Mesenteric fat pad (tissue), 1 donor: Measurements from ENCODE around the gene RBM33. TPM values are rescaled to one million over a fixed set of nuclear protein-coding genes. Genes with fewer than 3 reads are reported as not detected.

ENCODE experiments used
- DNase-seq: peaks from one replicate; pipeline ENCODE4 v3.0.0-alpha.2; 2020; ENCODE audit warnings: low spot score
- total RNA-seq: library from RNA; stranded (reverse); fragmentation: NEBNext Ultra II Directional; extraction: Animal tissue kit (Norgen Biotek cat#: 25700); gene quantifications from one replicate; pipeline ENCODE4 v1.2.1, GENCODE V29; 2021
- donor health status: DM: yes; HTN: yes; CAD: no.

The RBM33 gene
- total RNA-seq, 1 donor from 2014 or later: 43.7 TPM

GRCh38 chr7:155766966-155767916, 122.8 kb downstream of the RBM33 start:
- no peak for DNase-seq

DNA sequence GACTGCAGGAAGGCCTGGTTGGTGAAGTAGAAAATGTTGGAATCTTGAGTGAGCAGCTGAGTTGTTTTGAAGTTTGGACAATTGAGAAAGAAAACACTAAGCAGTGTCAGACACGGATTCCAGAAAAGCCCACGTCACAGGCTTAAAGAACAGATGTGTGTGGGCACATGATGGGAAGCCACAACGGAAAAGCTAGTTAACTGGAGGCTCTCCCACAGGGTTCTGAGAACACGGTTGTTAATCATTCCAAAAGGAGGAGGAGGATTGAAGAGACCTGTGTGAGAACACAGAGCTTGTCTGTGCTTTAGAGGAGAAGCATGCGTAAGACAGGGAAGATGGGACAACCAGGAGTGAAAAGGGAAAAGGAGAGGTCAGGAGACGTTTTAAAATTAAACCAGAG, 125.2 kb downstream of the RBM33 start:
- DNase-seq: no peak

DNA sequence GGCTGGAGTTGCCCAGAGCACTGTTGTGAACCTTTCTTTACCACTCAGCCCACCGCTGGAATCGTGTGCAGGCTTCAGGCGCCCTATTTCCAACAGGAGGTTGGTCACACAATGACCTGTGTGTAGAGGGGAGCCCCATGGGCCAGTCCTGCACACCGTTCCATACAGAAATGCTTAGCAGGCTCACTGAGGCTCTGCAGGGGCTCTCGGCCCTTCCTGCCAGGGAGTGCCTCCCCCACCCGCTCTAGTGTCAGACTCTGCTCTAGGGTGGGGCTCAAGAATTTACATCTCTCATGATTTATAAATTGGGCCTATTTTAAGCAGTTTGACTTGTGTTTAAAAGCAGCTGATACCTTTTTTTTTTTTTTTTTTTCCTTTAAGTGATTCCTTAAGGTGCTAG, 125.8 kb downstream of the RBM33 start:
- no peak for DNase-seq

- DNase-seq: no peak
Measured at GRCh38 chr7:155773531-155773930, 129.1 kb downstream of the RBM33 start.

DNA sequence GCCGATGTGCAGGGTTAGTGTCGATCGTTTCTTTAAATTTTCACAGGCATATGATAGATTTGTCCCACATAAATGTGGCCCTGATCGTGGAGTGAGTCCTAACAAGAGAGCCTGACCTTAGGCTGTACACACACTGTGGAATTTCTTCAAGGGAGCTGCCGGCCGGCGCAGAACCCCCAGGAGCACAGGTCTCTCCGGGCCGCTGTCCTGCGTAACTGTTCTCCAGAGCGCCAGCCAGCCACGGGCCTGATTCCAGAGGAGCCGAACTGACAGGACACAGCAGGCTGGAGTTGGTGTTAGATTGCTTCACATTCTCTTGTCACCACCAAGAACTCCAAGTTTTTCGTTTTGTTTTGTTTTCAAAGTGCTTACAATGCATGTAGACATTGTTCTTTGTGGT, 130.5 kb downstream of the RBM33 start:
- no peak for DNase-seq

DNA sequence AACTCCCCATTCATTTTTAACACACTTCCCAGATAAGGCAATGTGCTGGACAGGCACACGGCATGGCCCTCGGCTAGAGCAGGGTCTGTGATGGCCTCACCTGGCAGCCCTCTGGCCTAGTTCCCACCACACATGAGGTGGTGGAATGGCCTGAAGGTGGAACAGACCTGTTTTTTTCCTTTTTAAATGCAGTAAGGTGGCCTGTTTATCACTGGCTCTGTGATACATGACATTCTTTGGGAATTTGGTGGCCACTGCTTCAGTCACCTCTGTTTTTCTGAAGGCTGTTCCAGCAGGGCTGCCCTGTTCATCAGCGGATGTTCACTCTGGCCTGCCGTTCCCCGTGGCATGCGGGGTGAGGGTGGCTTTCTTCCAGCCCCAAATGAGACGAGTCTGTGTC, 131.2 kb downstream of the RBM33 start:
- no peak for DNase-seq

DNA sequence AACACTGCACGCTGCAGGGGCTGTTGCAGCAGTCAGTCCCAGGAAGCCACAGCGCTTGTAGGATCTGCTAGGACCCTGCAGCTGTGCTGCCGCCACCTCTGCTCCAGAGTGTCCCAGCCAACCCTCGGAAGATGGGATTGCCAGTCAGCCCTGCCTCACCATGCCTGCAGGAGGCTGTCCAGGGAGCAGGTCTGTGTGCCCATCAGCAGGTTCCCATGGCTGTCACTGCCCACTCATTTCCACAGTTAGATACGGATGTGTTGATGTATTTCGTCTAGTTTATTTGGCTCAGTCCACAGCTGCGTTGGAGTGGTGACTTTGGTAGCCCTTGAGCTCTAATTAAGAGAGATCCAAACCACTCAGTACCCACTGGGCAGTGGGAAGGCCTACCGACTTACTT, 132.1 kb downstream of the RBM33 start:
- no peak for DNase-seq

GRCh38 chr7:155778349-155778748, 133.9 kb downstream of the RBM33 start:
- DNase-seq: peak; percentile 37

GRCh38 chr7:155780884-155781283, 136.4 kb downstream of the RBM33 start:
- peak; percentile 89 for DNase-seq

- DNase-seq: no peak
Measured at GRCh38 chr7:155781433-155781832, 137.0 kb downstream of the RBM33 start.

DNA sequence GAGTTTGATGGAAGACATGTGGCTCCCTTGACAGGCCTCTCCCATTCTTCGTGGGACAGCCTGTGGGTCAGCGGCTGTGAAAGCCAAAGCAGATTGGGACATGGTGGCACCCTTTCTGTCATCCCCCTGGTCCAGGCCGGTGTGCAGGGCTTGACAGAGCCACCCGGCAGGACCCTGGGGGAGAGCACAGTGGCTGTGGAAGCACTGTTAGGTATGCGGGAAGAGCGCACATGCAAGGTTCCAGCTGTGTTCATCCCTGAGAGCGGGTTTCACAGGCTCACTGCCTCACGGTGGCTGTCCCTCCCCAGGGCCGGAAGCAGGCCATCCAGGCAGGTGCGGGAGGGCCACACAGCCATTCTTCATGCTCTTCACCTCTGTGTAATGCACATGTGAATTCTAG, 138.0 kb downstream of the RBM33 start:
- no peak for DNase-seq

GRCh38 chr7:155785536-155785935, 141.1 kb downstream of the RBM33 start:
- no peak for DNase-seq

GRCh38 chr7:155786491-155786890, 142.0 kb downstream of the RBM33 start:
- DNase-seq: no peak

GRCh38 chr7:155787171-155787851, 142.8 kb downstream of the RBM33 start:
- DNase-seq: no peak

DNA sequence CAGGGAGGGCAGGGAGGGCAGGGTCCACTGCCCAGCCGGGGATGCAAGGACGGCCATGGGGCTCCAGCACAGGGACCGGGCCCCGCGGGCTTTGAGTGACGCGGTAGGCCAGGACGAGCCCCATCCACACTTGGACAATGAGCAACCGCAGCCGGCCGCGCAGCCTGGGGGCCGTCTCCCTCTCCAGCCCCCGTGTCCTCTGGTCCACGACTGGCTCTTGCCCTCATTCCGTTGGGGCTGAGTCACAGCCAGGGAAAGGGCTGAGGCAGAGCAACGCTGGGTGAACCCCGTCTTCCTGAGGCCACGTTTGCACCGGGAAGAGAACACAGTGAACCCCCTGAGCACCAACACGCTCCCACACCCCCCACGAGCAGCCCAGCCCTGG, 144.1 kb downstream of the RBM33 start:
- no peak for DNase-seq

DNA sequence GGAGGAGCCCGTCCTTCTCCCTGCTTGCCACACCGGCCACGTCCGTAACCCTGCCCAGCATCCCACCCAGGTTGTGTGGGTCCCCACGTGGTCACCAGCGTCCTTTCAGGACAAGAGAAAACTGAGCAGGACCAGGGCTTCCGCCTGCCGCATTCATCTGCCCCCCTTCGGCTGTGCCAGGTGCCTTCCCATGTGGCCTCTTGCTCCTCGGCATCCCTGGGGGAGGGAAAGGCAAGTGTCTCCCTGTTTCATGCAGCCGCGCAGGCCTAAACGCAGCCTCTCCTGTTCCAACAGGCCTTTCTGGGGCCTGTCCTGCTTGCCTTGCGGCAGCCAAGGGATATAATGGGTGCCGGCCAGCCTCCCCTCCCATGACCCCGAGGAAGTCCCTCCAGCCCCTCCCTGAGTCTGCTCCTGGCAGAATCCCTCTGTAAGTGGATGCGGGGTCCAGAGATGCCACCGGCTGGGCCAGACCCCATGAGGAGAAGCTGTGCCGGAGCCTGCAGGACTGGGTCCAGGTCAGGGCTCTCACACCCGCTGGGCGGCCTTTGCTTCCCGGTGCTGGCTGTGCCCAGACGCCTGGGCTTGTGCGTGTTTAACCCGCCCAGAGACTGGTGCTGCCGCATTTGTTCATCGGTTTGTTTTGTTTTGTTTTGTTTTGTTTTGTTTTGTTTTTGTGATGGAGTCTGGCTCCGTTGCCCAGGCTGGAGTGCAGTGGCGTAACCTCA, 144.7 kb downstream of the RBM33 start:
- DNase-seq: no peak

DNA sequence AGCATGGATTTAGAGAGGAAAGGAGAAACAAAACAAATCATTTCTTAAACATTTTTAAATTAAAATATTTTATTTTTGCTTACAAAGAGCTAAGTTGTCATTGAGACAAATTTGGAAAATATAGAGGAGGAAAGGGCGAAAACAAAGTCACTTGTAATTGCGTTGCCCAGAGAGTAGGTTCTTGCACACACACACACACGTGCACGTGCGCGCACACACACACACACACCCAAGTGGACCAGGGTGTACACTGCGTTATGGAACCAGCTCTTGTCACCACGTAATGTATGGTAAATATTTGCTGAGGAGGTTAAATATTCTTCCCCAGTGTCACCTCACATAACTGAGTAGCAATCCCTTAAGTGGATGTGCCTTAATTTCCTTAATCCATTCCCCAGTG, 146.2 kb downstream of the RBM33 start:
- no peak for DNase-seq

GRCh38 chr7:155791214-155791737, 146.8 kb downstream of the RBM33 start:
- DNase-seq: no peak

- DNase-seq: no peak
Measured at GRCh38 chr7:155791836-155792235, 147.4 kb downstream of the RBM33 start.

DNA sequence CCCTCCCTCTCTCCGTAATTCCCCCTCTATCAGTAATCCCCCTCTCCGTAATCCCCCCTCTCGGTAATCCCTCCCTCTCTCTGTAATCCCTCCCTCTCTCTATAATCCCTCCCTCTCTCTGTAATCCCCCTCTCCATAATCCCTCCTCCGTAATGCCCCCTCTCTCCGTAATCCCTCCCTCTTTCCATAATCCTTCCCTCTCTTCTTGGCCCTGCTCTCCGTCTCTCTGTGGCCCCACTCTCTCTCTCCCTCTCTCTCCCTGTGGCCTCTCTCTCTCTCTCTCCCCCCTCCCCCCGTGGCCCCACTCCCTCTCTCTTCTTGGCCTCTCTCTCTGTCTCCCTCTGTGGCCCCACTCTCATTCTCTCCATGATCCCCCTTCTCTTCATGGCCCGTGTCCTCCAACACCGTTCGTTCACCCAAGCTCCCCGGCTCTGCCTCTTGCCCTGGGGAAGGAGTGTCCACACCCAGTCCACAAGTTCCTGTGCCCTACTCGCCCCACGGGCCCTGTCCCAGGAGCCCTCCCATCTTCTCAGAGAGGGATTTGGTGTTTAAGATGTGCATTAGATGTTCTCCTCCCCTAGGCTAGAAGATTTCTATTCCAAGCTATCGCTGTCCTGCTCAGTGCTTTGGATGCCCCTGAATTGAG, 148.0 kb downstream of the RBM33 start:
- DNase-seq: no peak

- DNase-seq: no peak
Measured at GRCh38 chr7:155792999-155793560, 148.6 kb downstream of the RBM33 start.
